H1 (cell line): ENCODE results near the gene PTGDS. TPM values are rescaled to one million over a fixed set of nuclear protein-coding genes. Genes with fewer than 3 reads are reported as not detected.

Source experiments
- BACH1 ChIP-seq: IDR thresholded peaks from 2 replicates; pipeline ENCODE4 v1.6.1; 2012; ENCODE audit warnings: low read length, improper control_type of control experiment
- polyA plus RNA-seq, 7 experiments: library from polyadenylated mRNA; depleted of rRNA in 3 of 7; stranded (reverse) in 5 of 7; unstranded in 2 of 7; fragments of >200 nt in 5 of 7; fragments of 200-250 nt in 2 of 7; gene quantifications; 1 replicate in 5 of 7; 2 replicates in 1 of 7; 4 replicates in 1 of 7; pipeline versions ENCODE4 v1.2.1 to v1.2.3, GENCODE V29; 2011 to 2013; ENCODE audit warnings: missing spikeins in 2 of 7, mixed read lengths in 2 of 7
- total RNA-seq: library from RNA; stranded (reverse); fragmentation: NEBNext Ultra II Directional; extraction: Animal tissue kit (Norgen Biotek cat#: 25700); gene quantifications from 2 replicates; pipeline ENCODE4 v1.2.1, GENCODE V29; 2021

The PTGDS gene
- total and polyA plus RNA-seq, 2 of the 8 experiments (the other 6 are each of a cell fraction or from before 2014, with no cell fraction given): 1.7 to 2.3 TPM

DNA sequence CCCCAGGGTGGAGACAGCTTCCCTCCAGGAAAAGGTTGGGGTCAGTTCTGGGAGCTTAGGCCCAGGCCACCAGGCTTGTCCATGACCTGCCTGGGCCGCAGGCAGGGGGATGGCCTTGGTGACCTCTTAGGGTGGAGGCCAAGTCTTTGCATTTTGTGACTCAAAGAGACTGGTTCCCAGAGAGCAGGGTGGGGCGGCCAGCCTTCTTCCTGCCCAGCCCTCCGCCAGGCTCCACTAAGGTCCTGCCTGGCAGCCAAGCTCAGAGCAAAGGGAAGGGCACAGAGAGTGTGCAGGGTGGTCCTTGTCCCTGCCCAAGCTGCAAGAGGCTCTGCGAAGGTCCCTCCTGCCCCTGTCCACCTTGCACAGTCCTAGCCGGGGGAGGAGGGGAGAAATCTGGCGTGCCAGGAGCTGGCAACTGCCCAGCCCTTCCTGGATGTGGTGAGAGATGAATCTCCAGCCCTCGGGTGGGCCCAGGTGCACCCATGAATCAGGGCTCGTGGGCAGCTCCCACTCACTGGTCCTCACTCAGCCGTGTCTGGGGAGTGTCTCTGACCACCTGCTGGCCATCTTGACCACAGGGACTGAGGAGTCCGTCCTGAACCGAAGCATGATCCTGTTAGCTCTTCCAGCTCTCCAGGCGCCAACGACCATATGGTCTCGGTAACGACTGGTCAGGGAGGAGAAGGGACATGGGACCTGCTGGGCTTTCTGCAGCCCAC lies 2.3 kb upstream of the PTGDS start (continued):
- TF ChIP-seq BACH1: no peak
- TF ChIP-seq, all 59 proteins: peak for 0
